22Rv1 (cell line): ENCODE results near the gene FAM219A.

ENCODE experiments used
- CTCF ChIP-seq: fragments of 450-650 bp; IDR thresholded peaks from 2 replicates; pipeline ENCODE4 v1.5.1; 2017; ENCODE audit warnings: mild to moderate bottlenecking
- ZFX ChIP-seq: fragments of 450-650 bp; IDR thresholded peaks from 2 replicates; pipeline ENCODE4 v1.6.1; 2017; ENCODE audit warnings: antibody characterized with exemption, borderline replicate concordance

- TF ChIP-seq CTCF = no peak
- TF ChIP-seq ZFX = no peak
These were observed 87.1 kb downstream of the FAM219A start for GRCh38 chr9:34370970-34371880.
